Osteoblast (primary cell): ENCODE data around the gene LRRC10. TPM values are rescaled to one million over a fixed set of nuclear protein-coding genes. Genes with fewer than 3 reads are reported as not detected.

Source experiments
- DNase-seq: peaks from one replicate; pipeline ENCODE4 v3.0.0; 2011; ENCODE audit warnings: low spot score, mixed read lengths; ENCODE audit not compliant: insufficient read length; ENCODE audit errors: missing footprints
- H2AFZ ChIP-seq: 2 replicates; pipeline ENCODE4 v1.6.0; 2011; ENCODE audit warnings: mild to moderate bottlenecking, low read length
- H3K27ac ChIP-seq: 2 replicates; pipeline ENCODE4 v1.5.1; 2011; ENCODE audit warnings: mild to moderate bottlenecking, low read depth, low read length, moderate library complexity
- H3K27me3 ChIP-seq: 2 replicates; pipeline ENCODE4 v1.6.0; 2012; ENCODE audit warnings: mild to moderate bottlenecking, control low read depth, inconsistent platforms, low read length, moderate library complexity; ENCODE audit not compliant: insufficient read depth
- H3K36me3 ChIP-seq: 2 replicates; pipeline ENCODE4 v1.5.1; 2011; ENCODE audit warnings: mild to moderate bottlenecking, low read length, control low read depth, moderate library complexity; ENCODE audit not compliant: insufficient read depth
- H3K4me1 ChIP-seq: 2 replicates; pipeline ENCODE4 v1.5.1; 2011; ENCODE audit warnings: mild to moderate bottlenecking, low read length, control low read depth, moderate library complexity; ENCODE audit not compliant: insufficient read depth
- H3K4me2 ChIP-seq: 2 replicates; pipeline ENCODE4 v1.6.0; 2011; ENCODE audit warnings: mild to moderate bottlenecking, low read length; ENCODE audit not compliant: insufficient read depth
- H3K4me3 ChIP-seq: fragments of 200-600 bp; sonication (generic); 3 replicates; pipeline ENCODE4 v1.5.1; 2012; ENCODE audit warnings: mild to moderate bottlenecking, low read length, inconsistent platforms; ENCODE audit not compliant: insufficient read depth
- H3K79me2 ChIP-seq: 2 replicates; pipeline ENCODE4 v1.6.0; 2012; ENCODE audit warnings: mild to moderate bottlenecking, low read length, control low read depth, inconsistent platforms; ENCODE audit not compliant: insufficient read depth
- H3K9me3 ChIP-seq: 2 replicates; pipeline ENCODE4 v1.5.1; 2011; ENCODE audit warnings: low read depth, low read length, control low read depth
- H4K20me1 ChIP-seq: 2 replicates; pipeline ENCODE4 v1.6.0; 2012; ENCODE audit warnings: mild to moderate bottlenecking, low read length, control low read depth; ENCODE audit not compliant: insufficient read depth
- CTCF ChIP-seq: IDR thresholded peaks from 2 replicates; pipeline ENCODE4 v1.5.1; 2011; ENCODE audit warnings: mild to moderate bottlenecking, low read depth, low read length, moderate library complexity; ENCODE audit errors: extremely low read depth
- total RNA-seq: library from RNA; depleted of rRNA; stranded (reverse); fragments of >200 nt; gene quantifications from 2 replicates; pipeline ENCODE4 v1.2.3, GENCODE V29; 2012

LRRC10 gene
- total RNA-seq, 1 donor: not detected

- Histone ChIP-seq H3K4me2 (no peak overlapping the region), H3K27ac (no peak overlapping the region), H3K9me3 (no peaks in the 10 kb centered on the region), H3K79me2 (no peaks in the 10 kb centered on the region), H3K36me3 (peaks cover 33% of the 10 kb centered on the region), H4K20me1 (peaks cover 3% of the 10 kb centered on the region), H3K4me1 (no peaks in the 10 kb centered on the region), H3K4me3 (no peak overlapping the region), H2AFZ (no peak overlapping the region), H3K27me3 (no peaks in the 10 kb centered on the region)
- no peak for TF ChIP-seq CTCF
- DNase-seq: no peak
Measured at GRCh38 chr12:69602954-69603353, 7.8 kb downstream of the LRRC10 start.

GRCh38 chr12:69601962-69602685 lies 8.6 kb downstream of the LRRC10 start:
- Histone ChIP-seq H3K27me3 (no peaks in the 10 kb centered on the region), H3K4me2 (no peak overlapping the region), H3K4me3 (no peak overlapping the region), H3K79me2 (no peaks in the 10 kb centered on the region), H3K27ac (no peak overlapping the region), H3K4me1 (no peaks in the 10 kb centered on the region), H2AFZ (no peak overlapping the region), H3K36me3 (peaks cover 41% of the 10 kb centered on the region), H3K9me3 (no peaks in the 10 kb centered on the region), H4K20me1 (peaks cover 3% of the 10 kb centered on the region)
- TF ChIP-seq CTCF: no peak
- no peak for DNase-seq

- H3K79me2 ChIP-seq: no peaks in the 10 kb centered on the region
Measured at GRCh38 chr12:69600804-69601203, 9.9 kb downstream of the LRRC10 start.

More at GRCh38 chr12:69600804-69601203, 9.9 kb downstream of the LRRC10 start:
- no peak for TF ChIP-seq CTCF
- H3K27me3 ChIP-seq: no peaks in the 10 kb centered on the region
- no peaks in the 10 kb centered on the region for H3K9me3 ChIP-seq
- H3K4me1 ChIP-seq: no peaks in the 10 kb centered on the region
- H3K4me3 ChIP-seq: no peak overlapping the region
- no peak overlapping the region for H2AFZ ChIP-seq
- H3K27ac ChIP-seq: no peak overlapping the region
- H4K20me1 ChIP-seq: peaks cover 3% of the 10 kb centered on the region
- no peak for DNase-seq
- H3K36me3 ChIP-seq: peaks cover 52% of the 10 kb centered on the region
- H3K4me2 ChIP-seq: no peak overlapping the region
